HG03045 (cell line): Measurements from ENCODE around the gene UPK1B.
"Not testable (repeated sequence)": the region's sequence is repeated elsewhere in the genome, so short reads cannot be mapped to it uniquely, and the experiment has no call there.

ENCODE experiments used
- ATAC-seq: cut with Tn5 transposase; IDR thresholded peaks from one replicate; pipeline ENCODE4 v1.9.1; 2021; ENCODE audit warnings: mild to moderate bottlenecking, moderate library complexity; ENCODE audit not compliant: unreplicated experiment

UPK1B gene

DNA sequence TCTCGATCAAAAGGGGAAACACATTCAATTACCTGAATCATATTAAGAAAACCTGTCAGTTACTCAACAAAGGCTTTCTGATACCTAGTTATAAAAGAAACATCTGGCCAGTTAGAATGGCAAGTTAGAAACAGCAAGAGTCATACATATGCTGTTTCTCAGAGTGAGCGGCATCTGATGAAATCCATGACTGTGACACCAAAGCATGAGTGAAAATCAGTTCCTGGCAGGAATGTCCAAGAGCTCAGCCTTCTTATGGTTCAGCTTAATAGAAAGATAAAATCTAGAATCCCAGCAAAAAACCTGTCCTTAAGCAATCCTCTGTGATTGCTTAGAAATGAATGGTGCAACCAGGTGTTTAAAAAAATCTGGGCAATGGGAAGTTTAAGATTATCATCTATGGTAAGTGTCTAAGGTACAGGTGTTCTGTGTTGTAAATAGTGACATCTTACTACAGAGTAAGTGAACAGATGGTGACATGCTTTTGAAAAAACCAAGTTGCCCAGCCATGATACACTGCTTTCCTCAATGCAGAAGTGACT is 48.5 kb downstream of the UPK1B start:
- ATAC-seq, result no peak

DNA sequence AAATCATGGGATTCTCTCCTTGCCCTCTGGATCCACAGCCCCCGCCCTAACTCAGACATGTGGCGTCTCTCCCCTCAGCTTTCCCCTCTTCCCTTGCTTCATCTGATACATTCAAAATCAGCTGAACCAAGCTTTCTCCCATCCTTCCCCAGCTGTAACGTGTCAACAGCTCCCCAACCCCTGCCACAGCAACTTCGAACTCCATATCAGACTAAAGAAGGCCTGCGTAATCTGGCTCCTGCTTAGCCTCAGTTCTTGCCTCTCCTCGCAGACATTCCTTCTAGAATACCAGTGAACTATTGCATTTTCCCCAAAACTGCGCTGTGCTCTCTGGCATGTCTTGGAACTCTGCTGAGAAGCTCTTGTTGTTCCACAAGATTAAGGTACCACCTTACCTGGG is 49.0 kb downstream of the UPK1B start:
- ATAC-seq, result no peak

DNA sequence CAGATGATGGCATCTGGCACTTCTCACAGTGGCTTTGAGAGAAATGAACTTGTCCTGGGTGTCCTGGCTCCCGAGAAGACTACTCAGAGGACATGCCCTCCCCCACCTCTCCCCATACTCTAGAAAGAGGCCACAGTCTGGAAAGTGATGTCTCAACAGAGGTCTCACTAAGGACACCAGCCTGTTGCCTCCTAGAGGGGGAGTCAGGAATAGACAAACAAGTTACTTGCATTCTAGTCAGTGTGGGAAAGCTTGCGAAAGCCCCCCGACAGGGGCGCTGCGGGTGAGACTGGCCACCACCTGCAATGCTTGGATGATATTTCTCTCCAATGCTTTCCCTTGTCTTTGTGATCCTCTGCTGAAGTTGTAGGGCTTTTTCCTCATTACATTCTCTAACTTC is 50.1 kb downstream of the UPK1B start:
- ATAC-seq, result no peak

DNA sequence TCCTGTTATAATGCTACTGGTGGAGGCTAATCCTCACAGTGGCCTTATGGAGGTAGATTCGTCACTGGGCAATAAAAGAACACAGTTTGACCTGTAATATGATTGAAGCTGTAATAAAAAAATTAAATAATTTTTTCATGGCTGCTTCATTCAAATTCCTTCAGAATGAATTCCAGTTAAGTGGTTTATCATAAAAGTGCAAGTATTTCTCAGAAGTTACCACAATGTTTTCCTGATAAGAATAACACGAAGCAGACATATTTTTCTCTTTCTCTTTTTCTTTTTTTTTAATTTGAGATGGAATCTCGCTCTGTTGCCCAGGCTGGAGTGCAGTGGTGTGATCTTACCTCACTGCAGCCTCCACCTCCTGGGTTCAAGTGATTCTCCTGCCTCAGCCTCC is 51.7 kb downstream of the UPK1B start:
- ATAC-seq, result no peak

DNA sequence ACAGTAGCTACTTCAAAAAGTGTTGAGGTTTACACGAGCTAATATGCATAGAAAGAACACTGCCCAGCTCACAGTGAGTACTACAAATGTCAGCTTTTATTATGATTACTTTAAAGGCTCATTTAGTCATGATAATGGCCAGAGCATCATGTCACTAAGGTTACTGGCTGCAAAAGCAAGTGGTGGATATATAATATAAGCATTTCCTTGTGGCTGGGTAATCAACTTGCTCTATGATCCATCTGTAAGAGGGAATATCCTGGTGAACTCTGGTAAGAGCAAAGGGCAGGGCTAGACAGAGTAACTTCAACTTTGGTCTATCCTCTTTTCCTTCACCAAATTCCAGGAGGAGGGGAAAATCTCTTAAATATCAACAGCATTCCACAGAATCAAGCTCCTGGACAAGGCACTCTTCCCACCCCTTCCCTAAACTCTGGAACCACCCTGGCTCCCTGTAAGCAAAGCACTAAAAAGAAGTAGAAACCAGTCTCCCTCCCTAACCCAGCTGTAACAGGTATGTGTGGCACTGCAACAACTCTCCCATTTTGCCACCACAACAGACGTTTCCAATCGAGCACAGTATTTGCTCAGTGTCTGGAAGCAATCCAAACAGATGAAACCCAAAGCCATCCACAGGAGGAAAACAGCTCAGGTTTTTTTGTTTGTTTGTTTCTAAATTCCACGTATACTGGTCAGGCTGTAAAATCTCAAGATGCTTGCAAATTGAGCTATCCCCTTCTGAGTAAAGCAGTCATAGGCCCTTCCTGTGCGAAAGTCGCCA is 53.9 kb downstream of the UPK1B start:
- no peak for ATAC-seq

DNA sequence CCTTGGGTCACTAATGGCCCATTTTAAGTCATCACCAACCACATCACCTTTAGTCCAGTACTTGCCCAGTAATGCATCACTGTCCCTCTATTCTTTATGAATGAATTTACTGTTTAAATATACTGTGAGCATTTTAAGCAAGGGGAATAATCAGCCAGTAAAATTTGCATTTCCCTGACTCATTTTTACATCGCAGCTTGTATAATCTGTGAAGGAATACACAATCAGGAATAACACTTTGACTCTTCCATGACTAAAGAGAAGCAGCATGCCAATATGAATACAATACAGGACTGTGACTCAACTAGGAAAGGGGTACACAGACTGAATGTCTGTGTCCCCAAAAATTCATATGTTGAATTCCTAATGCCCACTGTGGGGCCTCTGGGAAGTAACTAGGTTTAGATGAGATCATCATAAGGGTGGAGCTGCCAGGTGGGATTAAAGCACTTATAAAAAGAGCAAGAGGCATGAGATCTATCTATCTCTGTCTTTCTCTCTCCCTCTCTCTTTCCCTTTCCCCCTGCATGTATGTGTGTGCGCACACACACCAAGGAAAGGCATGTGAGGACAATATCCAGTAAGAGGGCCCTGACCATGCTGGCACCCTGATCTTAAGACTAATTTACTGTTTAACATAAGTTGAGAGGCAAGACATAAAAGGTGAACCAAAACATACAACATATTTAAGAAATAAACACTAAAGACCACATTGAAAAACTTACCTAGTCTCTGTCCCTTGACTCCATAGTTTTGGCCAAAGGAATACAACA is 55.2 kb downstream of the UPK1B start:
- no peak for ATAC-seq

DNA sequence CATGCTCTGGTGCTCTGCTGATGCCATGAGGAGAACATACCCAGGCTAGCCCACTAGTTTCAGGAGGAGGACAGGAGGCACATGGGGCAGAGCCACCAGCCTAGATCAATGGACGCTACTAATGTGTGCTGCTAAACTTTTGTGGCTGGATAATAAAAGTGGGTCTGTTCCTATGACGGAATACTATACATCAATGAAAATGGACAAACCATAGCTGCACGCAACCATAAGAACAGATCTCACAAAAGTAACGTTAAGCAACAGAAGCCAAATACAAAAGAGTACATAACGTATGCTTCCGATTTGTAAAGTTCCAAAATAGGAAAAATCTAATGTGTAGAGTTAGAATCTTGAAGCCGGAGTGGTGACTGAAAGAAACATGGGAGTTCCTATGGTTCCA is 55.8 kb downstream of the UPK1B start:
- ATAC-seq, result no peak

DNA sequence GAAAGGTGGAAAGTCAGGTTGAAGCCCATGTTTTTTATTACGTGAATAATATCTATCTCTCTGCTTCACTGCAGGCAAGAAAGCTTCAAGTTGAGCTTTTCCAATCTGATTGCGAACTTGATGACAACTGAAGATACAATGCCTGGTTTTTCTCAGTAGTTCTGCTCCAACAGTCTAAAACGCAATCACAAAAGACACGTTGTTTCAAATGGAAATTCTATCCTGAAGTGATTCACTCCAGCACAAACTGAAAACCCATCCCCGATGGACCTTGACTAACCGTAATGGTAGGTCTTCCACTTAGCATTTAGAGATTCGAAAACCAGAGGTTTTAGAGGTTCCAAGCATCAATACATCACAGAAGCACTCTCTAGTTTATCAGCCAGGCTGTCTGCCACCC is 56.7 kb downstream of the UPK1B start:
- no peak for ATAC-seq

DNA sequence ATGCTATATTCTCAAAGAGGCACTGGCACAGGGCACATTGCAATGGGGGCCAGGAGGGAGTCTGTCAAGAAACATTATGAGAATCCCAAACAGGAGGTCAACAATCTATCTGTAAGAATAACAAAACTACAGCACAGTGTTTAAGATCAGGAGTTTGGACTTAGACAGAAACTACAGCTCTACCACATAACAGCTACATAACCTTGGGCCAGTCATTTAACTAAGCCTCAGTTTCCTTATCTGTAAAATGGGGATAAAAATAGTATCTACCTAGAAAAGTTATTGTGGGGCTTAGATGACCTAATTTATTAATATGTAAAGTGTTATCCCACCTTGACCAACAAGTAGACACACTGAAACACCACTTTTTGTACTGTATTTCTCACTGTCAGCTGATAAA is 57.3 kb downstream of the UPK1B start:
- ATAC-seq, result no peak

DNA sequence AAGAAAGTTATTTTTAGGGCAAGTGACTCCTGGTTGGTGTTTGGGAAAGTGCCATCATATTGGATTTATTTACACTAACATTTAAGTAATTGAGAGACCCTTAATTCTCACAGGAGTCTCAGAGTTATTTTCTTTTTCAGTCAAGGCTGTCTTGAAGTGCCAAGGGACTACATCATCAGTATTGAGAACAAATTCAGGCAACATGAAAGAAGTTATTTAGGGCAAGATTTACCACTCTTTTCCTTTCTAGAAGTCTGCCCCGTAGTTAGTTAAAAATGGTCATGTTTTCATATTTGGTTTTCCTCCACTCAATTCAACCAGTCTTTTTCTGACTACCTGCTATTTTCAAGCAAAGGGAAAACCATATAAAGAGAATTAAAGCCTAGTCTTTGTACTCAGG is 61.2 kb downstream of the UPK1B start:
- no peak for ATAC-seq

DNA sequence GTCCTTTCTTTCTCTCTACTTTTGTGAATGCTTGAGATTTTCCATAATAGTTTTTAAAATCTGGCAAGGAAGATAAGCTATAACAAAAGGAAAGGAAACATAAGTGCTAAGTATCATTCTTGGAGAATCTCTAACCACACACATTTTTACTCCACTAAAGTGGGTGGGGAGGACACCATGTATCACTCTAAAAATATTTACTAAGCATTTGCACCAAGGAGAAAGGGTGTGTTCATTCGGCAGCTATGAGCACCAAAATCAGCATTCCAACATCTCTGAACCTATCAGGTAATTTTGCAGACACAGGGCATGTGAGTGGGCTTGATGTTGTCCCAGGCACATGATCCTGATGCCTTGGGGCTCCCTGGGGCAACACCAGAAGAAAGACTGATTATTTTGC is 61.8 kb downstream of the UPK1B start:
- no peak for ATAC-seq

DNA sequence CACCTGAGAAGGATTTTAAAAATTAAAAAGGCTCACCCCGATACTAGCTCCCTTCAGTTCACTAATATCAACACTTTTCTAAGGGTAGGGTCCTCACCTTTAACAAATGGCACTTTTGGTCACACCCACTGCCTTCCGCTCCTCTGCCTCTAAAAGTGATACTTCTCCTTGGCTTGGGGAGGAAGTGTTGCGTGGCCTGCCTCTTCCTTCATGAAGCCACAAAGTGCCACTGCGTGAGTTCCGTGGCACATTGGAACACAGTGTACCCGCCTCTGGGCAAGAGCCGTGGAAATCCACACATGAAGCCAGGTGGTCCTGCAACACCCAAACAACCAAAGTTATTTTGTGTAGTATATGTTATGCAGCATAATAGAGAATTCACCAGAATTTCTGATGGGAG is 63.4 kb downstream of the UPK1B start:
- ATAC-seq, result no peak

DNA sequence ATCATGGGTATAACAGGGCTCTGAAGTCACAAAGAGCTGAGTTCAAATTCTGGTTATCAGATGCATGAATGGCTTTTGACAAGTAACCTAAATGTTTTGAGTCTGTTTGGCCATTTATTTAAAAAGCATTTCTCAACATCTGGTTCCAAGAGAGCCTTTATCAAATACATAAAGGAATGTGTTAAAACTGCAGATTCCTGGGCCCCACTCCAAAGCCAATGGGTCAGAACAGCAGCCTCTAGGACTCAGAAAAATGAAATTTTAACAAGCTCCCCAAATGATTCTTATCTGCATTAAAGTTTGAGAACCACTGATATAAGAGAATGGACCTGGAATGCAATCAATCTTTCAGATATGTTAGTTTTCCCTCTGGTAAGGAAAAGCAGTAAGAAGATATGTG is 63.9 kb downstream of the UPK1B start:
- ATAC-seq, result no peak

DNA sequence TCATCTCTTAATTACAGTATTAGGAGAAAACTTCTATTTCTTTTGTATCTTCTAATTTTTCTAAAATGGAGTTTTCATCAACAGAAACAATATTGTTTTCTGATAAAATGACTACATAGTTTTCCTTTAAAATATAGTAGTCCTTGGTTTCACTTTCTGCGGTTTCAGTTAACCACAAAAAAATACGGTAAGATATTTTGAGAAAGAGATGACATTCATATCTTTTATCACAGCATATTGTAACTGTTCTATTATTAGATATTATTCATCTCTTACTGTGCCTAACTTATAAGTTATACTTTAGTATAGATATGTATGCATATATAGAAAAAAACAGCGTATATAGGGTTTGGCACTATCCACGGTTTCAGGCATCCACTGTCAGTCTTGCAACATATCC is 65.0 kb downstream of the UPK1B start:
- ATAC-seq, result no peak

DNA sequence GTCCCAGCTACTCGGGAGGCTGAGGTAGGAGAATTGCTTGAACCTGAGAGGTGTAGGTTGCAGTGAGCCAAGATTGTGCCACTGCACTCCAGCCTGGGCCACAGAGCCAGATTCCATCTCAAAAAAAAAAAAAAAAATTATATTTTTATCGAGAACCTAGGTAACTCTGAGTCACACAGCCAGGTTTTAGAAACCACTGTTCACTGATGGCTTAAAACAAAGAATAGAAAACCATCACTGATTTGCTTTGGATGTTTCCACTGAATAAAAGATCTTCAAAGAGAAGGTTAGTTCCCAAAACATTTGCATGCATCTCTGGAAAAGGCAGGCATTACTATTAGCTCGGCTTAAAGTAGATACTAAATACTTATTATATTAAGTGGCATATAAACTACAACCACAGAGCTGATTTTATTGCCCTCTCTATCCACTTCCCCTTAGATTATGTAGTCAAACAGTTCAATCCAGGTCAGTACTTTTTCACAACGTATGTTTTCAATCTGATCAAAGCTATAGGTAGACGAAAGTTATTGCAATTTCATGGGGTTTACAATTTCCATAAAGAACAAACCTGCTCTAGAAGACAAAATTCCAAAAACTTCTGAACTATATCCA is 65.9 kb downstream of the UPK1B start:
- ATAC-seq, result no peak

DNA sequence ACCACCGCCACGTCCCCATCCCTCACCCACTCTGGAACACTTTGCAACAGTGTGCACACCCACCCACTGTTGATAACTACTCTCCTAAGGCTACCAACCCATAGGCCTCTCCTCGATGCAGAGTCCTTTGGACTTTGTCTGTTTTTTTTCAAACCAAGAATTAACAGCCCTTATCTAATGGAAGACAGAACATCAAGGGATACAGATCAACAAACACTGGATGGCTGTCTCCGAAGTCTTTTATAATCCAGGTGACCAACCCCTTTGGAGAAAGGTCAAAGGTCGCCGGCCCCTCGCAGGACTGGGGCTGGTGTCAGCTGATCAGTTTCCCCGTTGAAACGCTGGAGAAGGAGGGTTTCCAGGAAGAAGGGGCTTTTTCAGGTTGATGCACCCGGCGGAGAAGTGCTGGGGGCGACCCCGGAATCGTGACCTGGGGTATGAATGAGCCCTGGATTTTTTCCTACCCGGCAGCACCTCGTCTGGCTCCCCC is 66.7 kb downstream of the UPK1B start:
- ATAC-seq, result peak; percentile 25

DNA sequence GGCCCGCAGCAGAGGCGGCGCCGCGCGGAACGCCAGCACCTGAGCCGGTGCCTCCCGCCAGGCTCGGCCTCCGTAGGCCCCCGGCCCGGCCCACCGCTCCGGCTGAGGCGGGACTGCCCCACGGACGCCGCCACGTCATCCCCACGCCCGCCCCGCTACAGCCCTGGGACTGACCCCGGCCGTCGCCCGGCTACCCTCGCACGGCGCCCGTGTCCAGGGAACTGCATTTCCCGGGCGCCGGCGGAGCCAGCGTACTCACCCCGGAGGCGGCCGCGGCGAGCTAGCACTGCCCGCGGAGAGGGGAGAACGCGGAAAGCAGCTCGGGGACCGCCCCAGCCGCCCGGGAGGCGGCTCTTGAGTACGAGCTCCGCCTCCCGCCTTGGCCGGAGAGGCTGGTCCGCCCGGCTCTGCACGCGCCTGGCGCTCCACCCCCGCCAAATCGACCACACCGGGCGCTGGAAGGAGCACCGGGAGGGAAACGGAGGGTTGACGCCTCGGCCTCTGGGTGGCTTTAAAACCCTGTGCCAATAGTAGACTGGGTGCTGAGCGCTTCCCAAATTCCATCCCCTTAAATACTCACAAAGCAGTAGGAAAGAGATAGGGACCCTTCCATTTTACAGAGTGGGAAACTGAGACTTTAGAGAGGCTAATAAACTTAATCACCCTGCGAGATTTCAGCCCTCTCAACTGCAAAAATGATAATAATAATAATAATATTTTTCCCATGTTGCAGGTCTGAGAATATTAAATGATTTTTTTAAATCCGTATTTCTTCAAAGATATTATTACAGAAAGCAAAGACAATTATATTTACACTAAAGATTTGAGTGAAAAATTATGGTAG is 67.4 kb downstream of the UPK1B start, which contains the start of gene B4GALT4:
Gene B4GALT4, minus strand, starts transcription at position 288 of the 844 bp plus-strand sequence. CDS start 10,779 bp downstream, outside the sequence.
- peak; percentile 89 for ATAC-seq

DNA sequence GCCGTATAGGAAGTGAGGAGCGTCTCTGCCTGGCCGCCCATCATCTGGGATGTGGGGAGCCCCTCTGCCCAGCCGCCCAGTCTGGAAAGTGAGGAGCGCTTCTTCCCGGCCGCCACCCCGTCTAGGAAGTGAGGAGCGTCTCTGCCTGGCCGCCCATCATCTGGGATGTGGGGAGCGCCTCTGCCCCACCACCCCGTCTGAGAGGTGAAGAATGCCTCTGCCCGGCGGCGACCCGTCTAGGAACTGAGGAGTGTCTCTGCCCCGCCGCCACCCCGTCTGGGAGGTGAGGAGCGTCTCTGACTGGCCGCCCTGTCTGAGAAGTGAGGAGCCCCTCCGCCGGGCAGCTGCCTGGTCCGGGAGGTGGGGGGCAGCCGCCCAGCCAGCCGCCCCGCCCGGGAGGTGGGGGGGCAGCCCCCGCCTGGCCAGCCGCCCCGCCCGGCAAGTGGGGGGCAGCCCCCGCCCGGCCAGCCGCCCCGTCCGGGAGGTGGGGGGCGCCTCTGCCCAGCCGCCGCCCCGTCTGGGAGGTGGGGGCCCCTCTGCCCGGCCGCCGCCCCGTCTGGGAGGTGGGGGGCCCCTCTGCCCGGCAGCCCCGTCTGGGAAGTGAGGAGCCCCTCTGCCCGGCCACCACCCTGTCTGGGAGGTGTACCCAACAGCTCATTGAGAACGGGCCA is 69.1 kb downstream of the UPK1B start:
- ATAC-seq, result not testable (repeated sequence)

DNA sequence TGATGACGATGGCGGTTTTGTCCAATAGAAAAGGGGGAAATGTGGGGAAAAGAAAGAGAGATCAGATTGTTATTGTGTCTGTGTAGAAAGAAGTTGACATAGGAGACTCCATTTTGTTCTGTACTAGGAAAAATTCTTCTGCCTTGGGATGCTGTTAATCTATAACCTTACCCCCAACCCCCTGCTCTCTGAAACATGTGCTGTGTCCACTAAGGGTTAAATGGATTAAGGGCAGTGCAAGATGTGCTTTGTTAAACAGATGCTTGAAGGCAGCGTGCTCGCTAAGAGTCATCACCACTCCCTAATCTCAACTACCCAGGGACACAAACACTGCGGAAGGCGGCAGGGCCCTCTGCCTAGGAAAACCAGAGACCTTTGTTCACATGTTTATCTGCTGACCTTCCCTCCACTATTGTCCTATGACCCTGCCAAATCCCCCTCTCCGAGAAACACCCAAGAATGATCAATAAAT is 69.7 kb downstream of the UPK1B start:
- not testable (repeated sequence) for ATAC-seq

DNA sequence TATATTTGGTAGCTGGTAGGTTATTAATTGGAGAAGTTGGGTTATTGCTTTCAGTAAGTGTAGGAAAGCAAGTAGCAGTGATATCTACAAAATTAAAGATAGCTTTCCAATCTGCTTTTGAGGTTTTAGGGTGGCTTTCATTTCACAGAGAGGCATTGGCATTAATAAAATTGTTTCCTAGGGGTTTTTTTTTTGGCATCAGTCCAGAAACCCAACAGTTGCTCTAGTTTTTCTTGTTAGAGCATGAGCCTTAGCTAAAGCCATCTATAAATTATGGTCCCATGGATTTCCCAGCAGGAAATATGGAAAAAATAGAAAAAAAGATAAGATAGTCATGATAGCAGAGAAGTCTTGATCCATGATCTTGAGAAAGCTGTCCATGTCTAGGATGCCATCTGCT is 70.3 kb downstream of the UPK1B start:
- no peak for ATAC-seq
